Caco-2 (cell line): ENCODE measurements around the gene DMC1. TPM values are rescaled to one million over a fixed set of nuclear protein-coding genes. Genes with fewer than 3 reads are reported as not detected.

ENCODE experiments used
- BruUV-seq: library from RNA; stranded (reverse); fragments of 400-500 nt; replicated peaks from 2 replicates; lab custom pipeline; 2021; lab: Mats Ljungman, UMichigan
- CTCF ChIA-PET: fragments of 300-600 bp; sonication (Branson Sonifier 250); formaldehyde crosslinking; loops from one replicate; lab custom pipeline; 2022; ENCODE audit warnings: antibody characterized with exemption; lab: Charles Lee
- POLR2A ChIA-PET: fragments of 300-600 bp; sonication (Branson Sonifier 250); formaldehyde crosslinking; loops from one replicate; lab custom pipeline; 2022; ENCODE audit warnings: antibody characterized with exemption; lab: Charles Lee
- DNase-seq, 2 experiments: peaks; one replicate each; pipeline versions ENCODE4 v3.0.0 to v3.0.0-alpha.2; 2020 to 2022
- H3K27me3 ChIP-seq: replicated peaks from 2 replicates; pipeline ENCODE4 v1.6.0; 2011; ENCODE audit warnings: low read length; ENCODE audit not compliant: control insufficient read depth, insufficient read depth
- H3K36me3 ChIP-seq: 2 replicates; pipeline ENCODE4 v1.5.1; 2011; ENCODE audit warnings: low read length; ENCODE audit not compliant: control insufficient read depth, insufficient read depth
- H3K4me1 ChIP-seq: fragments of 250-450 bp; sonication (Bioruptor Pico); 2 replicates; pipeline ENCODE4 v1.5.1; 2020; ENCODE audit warnings: mild to moderate bottlenecking
- H3K4me3 ChIP-seq: 2 replicates; pipeline ENCODE4 v1.5.1; 2011; ENCODE audit warnings: low read depth, mild to moderate bottlenecking, control low read depth, low read length
- H3K9me3 ChIP-seq: fragments of 250-450 bp; sonication (Bioruptor Pico); 2 replicates; pipeline ENCODE4 v1.5.1; 2020; ENCODE audit warnings: mild to moderate bottlenecking, moderate library complexity
- H3K27ac Mint-ChIP-seq: one replicate; pipeline ENCODE4 v1.8.0; 2022; ENCODE audit warnings: mixed read lengths; ENCODE audit not compliant: unreplicated experiment
- H3K27me3 Mint-ChIP-seq: one replicate; pipeline ENCODE4 v1.8.0; 2022; ENCODE audit warnings: mixed read lengths; ENCODE audit not compliant: insufficient read depth, unreplicated experiment
- H3K36me3 Mint-ChIP-seq: one replicate; pipeline ENCODE4 v1.8.0; 2022; ENCODE audit warnings: mild to moderate bottlenecking, mixed read lengths; ENCODE audit not compliant: insufficient read depth, unreplicated experiment
- H3K4me1 Mint-ChIP-seq: one replicate; pipeline ENCODE4 v1.8.0; 2022; ENCODE audit warnings: low read depth, mixed read lengths; ENCODE audit not compliant: unreplicated experiment
- H3K4me3 Mint-ChIP-seq: one replicate; pipeline ENCODE4 v1.8.0; 2022; ENCODE audit warnings: mild to moderate bottlenecking, moderate library complexity, mixed read lengths; ENCODE audit not compliant: unreplicated experiment
- H3K9me3 Mint-ChIP-seq: one replicate; pipeline ENCODE4 v1.8.0; 2022; ENCODE audit warnings: mixed read lengths; ENCODE audit not compliant: unreplicated experiment
- intact Hi-C: fragments of 100-400 bp; cut with micrococcal nuclease; formaldehyde crosslinking; loops from one replicate; pipeline ENCODE4 v1.10.0; 2022; ENCODE audit not compliant: unreplicated experiment
- total RNA-seq: library from RNA; stranded (reverse); gene quantifications from 2 replicates; pipeline ENCODE4 v1.2.3, GENCODE V29; 2022
- TF ChIP-seq, protein P1 (sequence below), 2 experiments: fragments of 200-600 bp in 1 of 2; IDR thresholded peaks; 1 replicate in 1 of 2; 2 replicates in 1 of 2; pipeline versions ENCODE4 v1.5.1 to v1.8.0; 2011 to 2022; ENCODE audit warnings: antibody characterized with exemption in 1 of 2, control low read depth in 1 of 2, inconsistent platforms in 1 of 2, low read depth in 1 of 2, low read length in 1 of 2, mild to moderate bottlenecking in 1 of 2, moderate library complexity in 1 of 2; ENCODE audit not compliant: insufficient read depth in 1 of 2, severe bottlenecking in 1 of 2, unreplicated experiment in 1 of 2

The DMC1 gene
- total RNA-seq, 1 experiment from 2014 or later, result 1.1 TPM

GRCh38 chr22:38566726-38567504 lies 3.1 kb downstream of the DMC1 start:
- TF ChIP-seq, protein P1, sequence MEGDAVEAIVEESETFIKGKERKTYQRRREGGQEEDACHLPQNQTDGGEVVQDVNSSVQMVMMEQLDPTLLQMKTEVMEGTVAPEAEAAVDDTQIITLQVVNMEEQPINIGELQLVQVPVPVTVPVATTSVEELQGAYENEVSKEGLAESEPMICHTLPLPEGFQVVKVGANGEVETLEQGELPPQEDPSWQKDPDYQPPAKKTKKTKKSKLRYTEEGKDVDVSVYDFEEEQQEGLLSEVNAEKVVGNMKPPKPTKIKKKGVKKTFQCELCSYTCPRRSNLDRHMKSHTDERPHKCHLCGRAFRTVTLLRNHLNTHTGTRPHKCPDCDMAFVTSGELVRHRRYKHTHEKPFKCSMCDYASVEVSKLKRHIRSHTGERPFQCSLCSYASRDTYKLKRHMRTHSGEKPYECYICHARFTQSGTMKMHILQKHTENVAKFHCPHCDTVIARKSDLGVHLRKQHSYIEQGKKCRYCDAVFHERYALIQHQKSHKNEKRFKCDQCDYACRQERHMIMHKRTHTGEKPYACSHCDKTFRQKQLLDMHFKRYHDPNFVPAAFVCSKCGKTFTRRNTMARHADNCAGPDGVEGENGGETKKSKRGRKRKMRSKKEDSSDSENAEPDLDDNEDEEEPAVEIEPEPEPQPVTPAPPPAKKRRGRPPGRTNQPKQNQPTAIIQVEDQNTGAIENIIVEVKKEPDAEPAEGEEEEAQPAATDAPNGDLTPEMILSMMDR (IDR thresholded peaks at IDR 0.05; ENCODE audit: insufficient read depth in 1 of 2, low read depth in 1 of 2, low read length in 1 of 2, severe bottlenecking in 1 of 2, unreplicated experiment in 1 of 2), result no peak
- POLR2A ChIA-PET, result interaction anchor here (0.7 kb wide), 1 partner anchor 133 kb away, joined by 3 read pairs; no protein-coding TSS in a partner anchor
- Histone ChIP-seq H3K4me3 (no peak overlapping the region), H3K27me3 (no peaks in the 10 kb centered on the region), H3K36me3 (no peaks in the 10 kb centered on the region), H3K4me1 (peaks cover 5% of the 10 kb centered on the region; the same call in 1 of the 2 replicates), H3K9me3 (no peaks in the 10 kb centered on the region)
- no peak for DNase-seq
- peaks cover 11% of the 10 kb centered on the region for H3K4me1 Mint-ChIP-seq
- H3K27me3 Mint-ChIP-seq, result no peaks in the 10 kb centered on the region
- CTCF ChIA-PET, result no interaction called here
- H3K4me3 Mint-ChIP-seq, result no peak overlapping the region
- H3K27ac Mint-ChIP-seq, result no peak overlapping the region
- intact Hi-C loops, result no loop called here
- H3K36me3 Mint-ChIP-seq, result no peaks in the 10 kb centered on the region
- BruUV-seq, result no TSS peak
- no peaks in the 10 kb centered on the region for H3K9me3 Mint-ChIP-seq

DNA sequence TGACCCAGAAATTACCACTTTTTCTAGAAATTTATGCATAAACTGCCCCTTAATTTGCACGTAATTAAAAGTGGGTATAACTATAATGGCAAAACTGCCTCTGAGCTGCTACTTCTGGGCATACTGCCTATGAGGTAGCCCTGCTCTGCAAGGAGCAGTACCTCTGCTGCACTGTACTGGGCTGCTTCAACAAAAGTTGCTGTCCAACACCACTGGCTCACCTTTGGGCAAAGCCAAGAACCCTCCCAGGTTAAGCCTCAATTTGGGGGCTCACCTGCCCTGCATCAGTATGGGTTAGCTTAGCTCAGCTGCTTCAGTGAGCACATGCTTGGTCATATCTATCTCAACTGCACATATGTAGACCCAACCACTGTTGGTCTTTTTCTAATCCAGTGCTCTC lies 4.5 kb downstream of the DMC1 start:
- ChIA-PET CTCF (no interaction called here), POLR2A (no interaction called here)
- no peak for DNase-seq
- intact Hi-C loops, result no loop called here
- Histone ChIP-seq H3K36me3 (no peaks in the 10 kb centered on the region), H3K27me3 (no peaks in the 10 kb centered on the region), H3K9me3 (no peaks in the 10 kb centered on the region), H3K4me3 (no peak overlapping the region), H3K4me1 (peaks cover 5% of the 10 kb centered on the region; the same call in 1 of the 2 replicates)
- no peak overlapping the region for H3K4me3 Mint-ChIP-seq
- TF ChIP-seq, protein P1 (IDR thresholded peaks at IDR 0.05; ENCODE audit: insufficient read depth in 1 of 2, low read depth in 1 of 2, low read length in 1 of 2, severe bottlenecking in 1 of 2, unreplicated experiment in 1 of 2), result no peak
- no peaks in the 10 kb centered on the region for H3K27me3 Mint-ChIP-seq
- no TSS peak for BruUV-seq
- H3K36me3 Mint-ChIP-seq, result no peaks in the 10 kb centered on the region
- H3K9me3 Mint-ChIP-seq, result no peaks in the 10 kb centered on the region
- H3K27ac Mint-ChIP-seq, result no peak overlapping the region
- H3K4me1 Mint-ChIP-seq, result no peaks in the 10 kb centered on the region

DNA sequence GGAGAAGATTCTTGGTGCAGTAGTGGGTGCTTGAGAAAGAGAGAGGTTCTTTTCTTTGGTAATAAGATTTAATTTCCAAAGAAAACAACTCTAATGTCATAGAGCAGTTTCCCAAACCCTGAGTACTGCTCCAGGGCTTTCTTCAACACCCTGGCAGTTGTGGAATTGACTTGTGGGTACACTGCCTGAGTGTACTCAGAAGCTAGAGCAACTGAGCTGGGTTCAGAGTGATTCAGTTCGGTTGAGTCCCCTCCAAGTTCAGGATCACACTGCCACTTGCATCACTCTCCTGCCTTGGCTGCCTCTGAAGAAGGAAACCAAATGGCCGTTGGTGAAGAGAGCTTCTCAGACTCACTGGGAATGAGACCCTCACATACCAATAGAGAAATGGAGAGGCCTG lies 5.3 kb downstream of the DMC1 start:
- H3K27me3 Mint-ChIP-seq, result no peaks in the 10 kb centered on the region
- H3K4me1 ChIP-seq, result peaks cover 2% of the 10 kb centered on the region; the same call in 1 of the 2 replicates
- TF ChIP-seq, protein P1 (IDR thresholded peaks at IDR 0.05; ENCODE audit: insufficient read depth in 1 of 2, low read depth in 1 of 2, low read length in 1 of 2, severe bottlenecking in 1 of 2, unreplicated experiment in 1 of 2), result no peak
- DNase-seq, result no peak
- no peaks in the 10 kb centered on the region for H3K9me3 Mint-ChIP-seq
- no peaks in the 10 kb centered on the region for H3K9me3 ChIP-seq
- POLR2A ChIA-PET, result no interaction called here
- no peak overlapping the region for H3K4me3 ChIP-seq
- no TSS peak for BruUV-seq
- H3K27me3 ChIP-seq, result no peaks in the 10 kb centered on the region
- H3K36me3 Mint-ChIP-seq, result no peaks in the 10 kb centered on the region
- CTCF ChIA-PET, result no interaction called here
- H3K4me1 Mint-ChIP-seq, result no peaks in the 10 kb centered on the region
- H3K36me3 ChIP-seq, result no peaks in the 10 kb centered on the region
- intact Hi-C loops, result no loop called here
- H3K27ac Mint-ChIP-seq, result no peak overlapping the region
- no peak overlapping the region for H3K4me3 Mint-ChIP-seq
